HepG2 (cell line): ENCODE measurements around the gene ARL5B. TPM values are rescaled to one million over a fixed set of nuclear protein-coding genes. Genes with fewer than 3 reads are reported as not detected.

Experiments used
- ATAC-seq: fragments of 200-7000 bp; cut with Tn5 transposase; 3 replicates; pipeline ENCODE4 v1.9.1; 2020; ENCODE audit warnings: mild to moderate bottlenecking, moderate library complexity
- BruUV-seq: library from RNA; stranded (reverse); fragments of 400-500 nt; replicated peaks from 2 replicates; lab custom pipeline; 2021; lab: Mats Ljungman, UMichigan
- CTCF ChIA-PET: fragments of 300-600 bp; formaldehyde crosslinking; extraction: SDS; loops from one replicate; lab custom pipeline; 2021; ENCODE audit warnings: low total read pairs, inconsistent platforms, low intra/inter-chr PET ratio; lab: Yijun Ruan, JAX
- POLR2A ChIA-PET: fragments of 350-600 bp; sonication (Branson Sonifier 250); formaldehyde crosslinking; loops from one replicate; lab custom pipeline; 2020; ENCODE audit warnings: antibody characterized with exemption, inconsistent platforms; lab: Yijun Ruan, JAX
- DNase-seq: peaks from one replicate; pipeline ENCODE4 v3.0.0-alpha.2; 2015; ENCODE audit warnings: low spot score
- FAIRE-seq: peaks from 3 replicates; lab custom pipeline; 2011; peaks lifted over from hg19 to GRCh38; lab: Jason Lieb, UNC
- H2AFZ ChIP-seq: one replicate; pipeline ENCODE4 v1.6.1; 2011; ENCODE audit warnings: low read length, inconsistent platforms
- H3K27ac ChIP-seq: fragments of 300-600 bp; 3 replicates; pipeline ENCODE4 v1.8.0; 2011; ENCODE audit warnings: mixed run types, mild to moderate bottlenecking, mixed read lengths, low read length, inconsistent platforms; ENCODE audit not compliant: insufficient read depth; ENCODE audit errors: extremely low read length
- H3K27me3 ChIP-seq, 2 experiments: fragments of 200-600 bp in 1 of 2; 2 replicates in 1 of 2; 3 replicates in 1 of 2; pipeline versions ENCODE4 v1.6.0 to v1.8.0; 2011; ENCODE audit warnings: low read length in 2 of 2, mild to moderate bottlenecking in 2 of 2, moderate library complexity in 2 of 2, inconsistent platforms in 1 of 2; ENCODE audit not compliant: insufficient read depth in 2 of 2, control insufficient read depth in 1 of 2
- H3K36me3 ChIP-seq, 2 experiments: fragments of 200-600 bp in 1 of 2; replicated peaks in 1 of 2; 2 replicates in 1 of 2; 3 replicates in 1 of 2; pipeline versions ENCODE4 v1.5.1 to v1.8.0; 2011; ENCODE audit warnings: low read length in 2 of 2, inconsistent platforms in 1 of 2; ENCODE audit not compliant: insufficient read depth in 2 of 2, control insufficient read depth in 1 of 2
- H3K4me1 ChIP-seq: 2 replicates; pipeline ENCODE4 v1.5.1; 2012; ENCODE audit warnings: low read length, inconsistent platforms; ENCODE audit not compliant: insufficient read depth
- H3K4me2 ChIP-seq: 2 replicates; pipeline ENCODE4 v1.6.0; 2011; ENCODE audit warnings: low read depth, low read length, inconsistent platforms
- H3K4me3 ChIP-seq, 3 experiments: fragments of 200-600 bp in 1 of 3; sonication (generic), shearing (Covaris generic) in 1 of 3; replicated peaks in 1 of 3; 2 replicates each; pipeline ENCODE4 v1.5.1; 2011 to 2016; ENCODE audit warnings: low read length in 3 of 3, inconsistent platforms in 2 of 3, low read depth in 2 of 3, mild to moderate bottlenecking in 2 of 3, control low read depth in 1 of 3, mixed read lengths in 1 of 3; ENCODE audit not compliant: insufficient read depth in 1 of 3
- H3K79me2 ChIP-seq: one replicate; pipeline ENCODE4 v1.6.1; 2011; ENCODE audit warnings: low read length, inconsistent platforms; ENCODE audit not compliant: insufficient read depth
- H3K9ac ChIP-seq: 2 replicates; pipeline ENCODE4 v1.6.0; 2011; ENCODE audit warnings: mild to moderate bottlenecking, low read depth, low read length, inconsistent platforms; ENCODE audit not compliant: insufficient read depth
- H3K9me3 ChIP-seq: 2 replicates; pipeline ENCODE4 v1.5.1; 2012; ENCODE audit warnings: mild to moderate bottlenecking, low read length
- H4K20me1 ChIP-seq: 2 replicates; pipeline ENCODE4 v1.6.0; 2011; ENCODE audit warnings: inconsistent platforms, mild to moderate bottlenecking, low read length, moderate library complexity; ENCODE audit not compliant: insufficient read depth
- ETV5 ChIP-seq: IDR thresholded peaks from 2 replicates; pipeline ENCODE4 v1.6.1; 2018; ENCODE audit warnings: missing biosample characterization, missing genetic modification reagents, inconsistent platforms, borderline replicate concordance
- HDAC2 ChIP-seq: sonication (generic); formaldehyde crosslinking; IDR thresholded peaks from 2 replicates; pipeline ENCODE4 v1.4.0; 2020; ENCODE audit warnings: missing genetic modification reagents
- JUND ChIP-seq: sonication (generic); formaldehyde crosslinking; IDR thresholded peaks from 2 replicates; pipeline ENCODE4 v1.8.0; 2022; ENCODE audit warnings: mild to moderate bottlenecking, missing genetic modification reagents
- KMT2B ChIP-seq: IDR thresholded peaks from 2 replicates; pipeline ENCODE4 v1.6.1; 2016; ENCODE audit warnings: missing genetic modification reagents, missing compliant biosample characterization
- ZKSCAN8 ChIP-seq: IDR thresholded peaks from 2 replicates; pipeline ENCODE4 v1.6.1; 2016; ENCODE audit warnings: borderline replicate concordance, missing genetic modification reagents, missing compliant biosample characterization
- ZNF501 ChIP-seq: sonication (generic); formaldehyde crosslinking; IDR thresholded peaks from 2 replicates; pipeline ENCODE4 v1.5.1; 2020; ENCODE audit warnings: mild to moderate bottlenecking, moderate library complexity, missing genetic modification reagents
- ZNF766 ChIP-seq: sonication (generic); formaldehyde crosslinking; IDR thresholded peaks from 2 replicates; pipeline ENCODE4 v1.5.0; 2020; ENCODE audit warnings: missing genetic modification reagents, borderline replicate concordance
- WGBS: methylation state at CpG from one replicate; pipeline ENCODE4 v1.1.6; 2017; ENCODE audit warnings: low lambda C conversion rate; 5-methylcytosine and 5-hydroxymethylcytosine counted together
- in situ Hi-C: cut with HindIII; loops from 2 replicates; pipeline ENCODE4 v1.10.0; 2017; ENCODE audit warnings: low pct_unique_long_range_greater_than_20kb; ENCODE audit not compliant: extremely low pct_ligation_motif_present
- intact Hi-C: fragments of 100-400 bp; cut with micrococcal nuclease; formaldehyde crosslinking; loops from one replicate; pipeline ENCODE4 v1.10.0; 2022; ENCODE audit not compliant: unreplicated experiment
- polyA plus RNA-seq, 8 experiments: library from polyadenylated mRNA; depleted of rRNA in 3 of 8; stranded (reverse) in 7 of 8; unstranded in 1 of 8; fragments of >200 nt; fragmentation: Illumina TruSeq in 4 of 8; extraction: Trizol in 4 of 8; gene quantifications; 2 replicates each; pipeline versions ENCODE4 v1.2.1 to v1.2.3, GENCODE V29; 2011 to 2016; ENCODE audit warnings: low read depth in 4 of 8, missing spikeins in 1 of 8, mixed read lengths in 1 of 8; ENCODE audit not compliant: insufficient read depth in 1 of 8
- total RNA-seq, 5 experiments: library from RNA; depleted of rRNA; stranded (reverse); fragments of >200 nt; fragmentation: Illumina TruSeq; extraction: Trizol; gene quantifications; 2 replicates each; pipeline ENCODE4 v1.2.3, GENCODE V29; 2016; ENCODE audit warnings: low read depth in 1 of 5
- TF ChIP-seq, protein P1 (sequence below): IDR thresholded peaks from 2 replicates; pipeline ENCODE4 v1.6.1; 2012; ENCODE audit warnings: low read depth, low read length, improper control_type of control experiment

The ARL5B gene
- total and polyA plus RNA-seq, 2 of the 13 experiments (the other 11 are each of a cell fraction or from before 2014, with no cell fraction given): 26.6 to 32.7 TPM

DNA sequence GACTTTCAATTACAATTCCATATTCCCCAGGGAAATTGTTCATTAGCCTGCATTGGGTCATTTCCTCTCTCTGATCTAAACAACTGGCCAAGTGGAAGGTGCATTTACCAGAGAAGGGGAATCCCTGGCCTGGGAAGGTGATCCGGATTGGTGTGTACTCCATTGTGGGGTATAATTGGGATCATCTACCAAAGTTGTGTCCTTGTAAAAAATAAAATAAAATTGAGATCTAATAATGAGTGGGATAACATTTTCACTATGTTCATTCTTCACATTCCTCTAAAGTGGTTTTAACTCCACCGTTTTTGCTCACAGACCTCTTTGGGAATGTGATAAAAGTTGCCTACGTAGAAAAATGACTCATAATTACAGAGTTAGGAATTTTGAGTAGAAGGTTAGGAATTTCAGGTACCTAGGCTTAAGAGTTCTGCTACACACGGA is 22.8 kb downstream of the ARL5B start:
- TF ChIP-seq ZNF501 (no peak), JUND (CRISPR knock-in tag) (no peak), HDAC2 (CRISPR knock-in tag) (no peak), ZNF766 (no peak), ETV5 (CRISPR knock-in tag) (no peak), ZKSCAN8 (CRISPR knock-in tag) (no peak), KMT2B (CRISPR knock-in tag) (no peak)
- TF ChIP-seq, protein P1, sequence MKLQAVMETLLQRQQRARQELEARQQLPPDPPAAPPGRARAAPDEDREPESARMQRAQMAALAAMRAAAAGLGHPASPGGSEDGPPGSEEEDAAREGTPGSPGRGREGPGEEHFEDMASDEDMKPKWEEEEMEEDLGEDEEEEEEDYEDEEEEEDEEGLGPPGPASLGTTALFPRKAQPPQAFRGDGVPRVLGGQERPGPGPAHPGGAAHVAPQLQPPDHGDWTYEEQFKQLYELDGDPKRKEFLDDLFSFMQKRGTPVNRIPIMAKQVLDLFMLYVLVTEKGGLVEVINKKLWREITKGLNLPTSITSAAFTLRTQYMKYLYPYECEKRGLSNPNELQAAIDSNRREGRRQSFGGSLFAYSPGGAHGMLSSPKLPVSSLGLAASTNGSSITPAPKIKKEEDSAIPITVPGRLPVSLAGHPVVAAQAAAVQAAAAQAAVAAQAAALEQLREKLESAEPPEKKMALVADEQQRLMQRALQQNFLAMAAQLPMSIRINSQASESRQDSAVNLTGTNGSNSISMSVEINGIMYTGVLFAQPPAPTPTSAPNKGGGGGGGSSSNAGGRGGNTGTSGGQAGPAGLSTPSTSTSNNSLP: 0 out of 2 replicates have a peak, but pooled peaks have one; percentile 11
- H3K79me2 ChIP-seq: no peaks in the 10 kb centered on the region
- CTCF ChIA-PET: no interaction called here
- in situ Hi-C loops (loop anchor here (25.0 kb wide), 1 partner anchor 1105 kb away; no protein-coding TSS in a partner anchor), intact Hi-C loops (no loop called here)
- H3K9me3 ChIP-seq: no peaks in the 10 kb centered on the region
- DNase-seq: peak; percentile 30
- no peak overlapping the region for H2AFZ ChIP-seq
- H3K27ac ChIP-seq: peak overlapping the region; percentile 14
- H3K27me3 ChIP-seq: no peaks in the 10 kb centered on the region
- BruUV-seq: no TSS peak
- H4K20me1 ChIP-seq: no peaks in the 10 kb centered on the region
- no peak for FAIRE-seq
- H3K4me1 ChIP-seq: peaks cover 2% of the 10 kb centered on the region; the same call in 1 of the 2 replicates
- no peak overlapping the region for H3K4me3 ChIP-seq
- no peak for ATAC-seq
- H3K9ac ChIP-seq: no peak overlapping the region
- POLR2A ChIA-PET: no interaction called here
- H3K4me2 ChIP-seq: no peak overlapping the region
- WGBS: 49% methylated on average over 4 of the region's 4 CpGs
- peaks cover 0 to 3% of the 10 kb centered on the region in 2 experiments; a peak in 2 of 5 replicates for H3K36me3 ChIP-seq
